MM.1S (cell line): ENCODE results near the gene ST3GAL4.

Experiments
- DNase-seq: peaks from one replicate; pipeline ENCODE4 v3.0.0-alpha.2; 2015
- H2AFZ ChIP-seq: fragments of 300-600 bp; sonication (generic); 2 replicates; pipeline ENCODE4 v1.6.0; 2016; ENCODE audit warnings: antibody characterized with exemption, low read length
- H3F3A ChIP-seq: fragments of 300-600 bp; sonication (generic); 2 replicates; pipeline ENCODE4 v1.6.1; 2016; ENCODE audit warnings: mild to moderate bottlenecking, antibody characterized with exemption, low read length, moderate library complexity, mixed read lengths; ENCODE audit not compliant: insufficient read depth
- H3K27ac ChIP-seq: fragments of 300-600 bp; sonication (generic); 2 replicates; pipeline ENCODE4 v1.5.1; 2016; ENCODE audit warnings: mild to moderate bottlenecking, low read length
- H3K27me3 ChIP-seq: fragments of 300-600 bp; sonication (generic); replicated peaks from 2 replicates; pipeline ENCODE4 v1.6.0; 2016; ENCODE audit warnings: low read length; ENCODE audit not compliant: insufficient read depth
- H3K36me3 ChIP-seq: fragments of 300-600 bp; sonication (generic); replicated peaks from 2 replicates; pipeline ENCODE4 v1.6.1; 2016; ENCODE audit warnings: mild to moderate bottlenecking, low read length, mixed read lengths; ENCODE audit not compliant: insufficient read depth
- H3K4me1 ChIP-seq: fragments of 300-600 bp; sonication (generic); 2 replicates; pipeline ENCODE4 v1.6.1; 2016; ENCODE audit warnings: low read length, mixed read lengths
- H3K4me2 ChIP-seq: fragments of 300-600 bp; sonication (generic); 2 replicates; pipeline ENCODE4 v1.6.0; 2016; ENCODE audit warnings: low read depth, low read length
- H3K4me3 ChIP-seq: fragments of 300-600 bp; sonication (generic); 2 replicates; pipeline ENCODE4 v1.5.1; 2016; ENCODE audit warnings: low read length, mixed read lengths
- H3K79me2 ChIP-seq: fragments of 300-600 bp; sonication (generic); 2 replicates; pipeline ENCODE4 v1.6.1; 2016; ENCODE audit warnings: mixed run types, low read length, mixed read lengths
- H3K9ac ChIP-seq: fragments of 300-600 bp; sonication (generic); 2 replicates; pipeline ENCODE4 v1.6.1; 2016; ENCODE audit warnings: low read length, mixed read lengths
- H3K9me2 ChIP-seq: fragments of 300-600 bp; sonication (generic); replicated peaks from 2 replicates; pipeline ENCODE4 v1.6.1; 2016; ENCODE audit warnings: mild to moderate bottlenecking, low read length, mixed read lengths; ENCODE audit not compliant: insufficient read depth
- H3K9me3 ChIP-seq: fragments of 300-600 bp; sonication (generic); replicated peaks from 2 replicates; pipeline ENCODE4 v1.6.1; 2016; ENCODE audit warnings: mild to moderate bottlenecking, low read length, mixed read lengths; ENCODE audit not compliant: insufficient read depth
- H4K20me1 ChIP-seq: fragments of 300-600 bp; sonication (generic); 2 replicates; pipeline ENCODE4 v1.6.1; 2016; ENCODE audit warnings: mild to moderate bottlenecking, low read length, moderate library complexity, mixed read lengths; ENCODE audit not compliant: insufficient read depth
- EZH2 ChIP-seq: fragments of 300-600 bp; sonication (generic); optimal IDR thresholded peaks from 2 replicates; pipeline ENCODE3; 2017; ENCODE audit warnings: low read depth, mild to moderate bottlenecking, antibody characterized with exemption, low read length, mixed read lengths
- EZH2phosphoT487 ChIP-seq: fragments of 300-600 bp; sonication (generic); IDR thresholded peaks from 2 replicates; pipeline ENCODE4 v1.6.1; 2018; ENCODE audit warnings: antibody characterized with exemption, low read length
- TF ChIP-seq, protein P1 (sequence below): fragments of 300-600 bp; sonication (generic); IDR thresholded peaks from 2 replicates; pipeline ENCODE4 v1.5.1; 2016; ENCODE audit warnings: antibody characterized with exemption, low read length, mixed read lengths

Gene ST3GAL4

GRCh38 chr11:126451211-126451802, 95.8 kb downstream of the ST3GAL4 start:
- Histone ChIP-seq H4K20me1 (no peaks in the 10 kb centered on the region), H3K4me1 (no peaks in the 10 kb centered on the region), H2AFZ (no peak overlapping the region), H3K9me2 (no peaks in the 10 kb centered on the region), H3K27me3 (no peaks in the 10 kb centered on the region), H3K79me2 (no peaks in the 10 kb centered on the region), H3K27ac (no peak overlapping the region), H3F3A (0 out of 2 replicates have a peak, but pooled peaks cover 8% of the 10 kb centered on the region), H3K4me2 (no peak overlapping the region), H3K9ac (no peak overlapping the region), H3K36me3 (no peaks in the 10 kb centered on the region), H3K9me3 (no peaks in the 10 kb centered on the region), H3K4me3 (no peak overlapping the region)
- TF ChIP-seq, protein P1, sequence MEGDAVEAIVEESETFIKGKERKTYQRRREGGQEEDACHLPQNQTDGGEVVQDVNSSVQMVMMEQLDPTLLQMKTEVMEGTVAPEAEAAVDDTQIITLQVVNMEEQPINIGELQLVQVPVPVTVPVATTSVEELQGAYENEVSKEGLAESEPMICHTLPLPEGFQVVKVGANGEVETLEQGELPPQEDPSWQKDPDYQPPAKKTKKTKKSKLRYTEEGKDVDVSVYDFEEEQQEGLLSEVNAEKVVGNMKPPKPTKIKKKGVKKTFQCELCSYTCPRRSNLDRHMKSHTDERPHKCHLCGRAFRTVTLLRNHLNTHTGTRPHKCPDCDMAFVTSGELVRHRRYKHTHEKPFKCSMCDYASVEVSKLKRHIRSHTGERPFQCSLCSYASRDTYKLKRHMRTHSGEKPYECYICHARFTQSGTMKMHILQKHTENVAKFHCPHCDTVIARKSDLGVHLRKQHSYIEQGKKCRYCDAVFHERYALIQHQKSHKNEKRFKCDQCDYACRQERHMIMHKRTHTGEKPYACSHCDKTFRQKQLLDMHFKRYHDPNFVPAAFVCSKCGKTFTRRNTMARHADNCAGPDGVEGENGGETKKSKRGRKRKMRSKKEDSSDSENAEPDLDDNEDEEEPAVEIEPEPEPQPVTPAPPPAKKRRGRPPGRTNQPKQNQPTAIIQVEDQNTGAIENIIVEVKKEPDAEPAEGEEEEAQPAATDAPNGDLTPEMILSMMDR = no peak
- TF ChIP-seq EZH2phosphoT487 (no peak), EZH2 (no peak)
- DNase-seq = no peak

- Histone ChIP-seq H3K9me3 (no peaks in the 10 kb centered on the region), H4K20me1 (no peaks in the 10 kb centered on the region), H3K27ac (no peak overlapping the region), H3K79me2 (no peaks in the 10 kb centered on the region), H3K9ac (no peak overlapping the region), H3K4me2 (no peak overlapping the region), H3K4me1 (no peaks in the 10 kb centered on the region), H3F3A (0 out of 2 replicates have a peak, but pooled peaks cover 8% of the 10 kb centered on the region), H3K36me3 (no peaks in the 10 kb centered on the region), H3K9me2 (no peaks in the 10 kb centered on the region), H3K27me3 (no peaks in the 10 kb centered on the region), H3K4me3 (no peak overlapping the region), H2AFZ (no peak overlapping the region)
- TF ChIP-seq EZH2 (no peak), EZH2phosphoT487 (no peak)
- TF ChIP-seq, protein P1 = no peak
- no peak for DNase-seq
Measured at GRCh38 chr11:126452241-126453101, 97.0 kb downstream of the ST3GAL4 start.

DNA sequence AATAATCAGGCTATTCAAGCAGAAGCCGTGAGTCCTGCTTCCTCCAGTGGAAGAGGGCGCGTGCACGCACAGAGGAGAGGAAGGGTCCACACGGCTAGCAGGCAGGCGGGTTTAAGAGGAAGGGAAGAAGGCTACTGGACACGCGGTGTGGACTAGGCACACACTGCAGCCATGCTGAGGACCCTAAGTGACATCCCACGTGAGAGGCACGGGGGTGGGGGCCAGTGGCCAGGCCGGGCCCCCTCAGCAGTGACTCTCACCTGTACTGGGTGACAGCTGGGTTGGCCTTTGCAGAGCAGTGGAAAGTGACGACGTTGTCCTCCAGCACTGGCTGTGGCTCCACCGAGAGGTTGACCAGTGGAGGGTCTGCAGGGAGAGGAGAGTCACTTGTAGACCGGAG, 100.6 kb downstream of the ST3GAL4 start:
- TF ChIP-seq, protein P1 = no peak
- TF ChIP-seq EZH2phosphoT487 (no peak), EZH2 (no peak)
- Histone ChIP-seq H3K79me2 (no peaks in the 10 kb centered on the region), H3K9me2 (no peaks in the 10 kb centered on the region), H2AFZ (no peak overlapping the region), H3K4me2 (no peak overlapping the region), H3K27me3 (no peaks in the 10 kb centered on the region), H4K20me1 (no peaks in the 10 kb centered on the region), H3K36me3 (no peaks in the 10 kb centered on the region), H3K4me3 (no peak overlapping the region), H3K4me1 (no peaks in the 10 kb centered on the region), H3K27ac (no peak overlapping the region), H3F3A (0 out of 2 replicates have a peak, but pooled peaks cover under 1% of the 10 kb centered on the region), H3K9ac (no peak overlapping the region), H3K9me3 (no peaks in the 10 kb centered on the region)
- DNase-seq = no peak
